Transverse colon (tissue), 4 donors: ENCODE results near the gene TMEM91.

Experiments used
- CTCF ChIP-seq, 5 experiments: fragments of 200-600 bp in 3 of 5; fragments of 450-650 bp in 2 of 5; sonication (generic) in 3 of 5; IDR thresholded peaks; 1 replicate in 2 of 5; 2 replicates in 3 of 5; pipeline ENCODE4 v1.5.1; 2016 to 2017; ENCODE audit warnings: antibody characterized with exemption in 5 of 5, inconsistent platforms in 3 of 5, mild to moderate bottlenecking in 2 of 5, moderate library complexity in 1 of 5
- EP300 ChIP-seq: sonication (generic); formaldehyde crosslinking; IDR thresholded peaks from one replicate; pipeline ENCODE4 v1.6.1; 2017; ENCODE audit warnings: antibody characterized with exemption, low read depth
- POLR2A ChIP-seq: fragments of 450-650 bp; IDR thresholded peaks from one replicate; pipeline ENCODE4 v1.6.1; 2016; ENCODE audit warnings: antibody characterized with exemption, mild to moderate bottlenecking, moderate library complexity
- POLR2AphosphoS5 ChIP-seq, 3 donors: sonication (generic); formaldehyde crosslinking; IDR thresholded peaks; one replicate each; pipeline ENCODE4 v1.6.1; 2016; ENCODE audit warnings: antibody characterized with exemption in 3 of 3

GRCh38 chr19:41366089-41366488 lies 10.2 kb upstream of the TMEM91 start:
- TF ChIP-seq POLR2AphosphoS5 (IDR thresholded peaks at IDR 0.05) (no peak), POLR2A (no peak), CTCF (IDR thresholded peaks at IDR 0.05) (no peak), EP300 (no peak)
